Left forelimb (tissue), 1 donor: ENCODE data around the gene AGTRAP.

Experiments used
- DNase-seq: peaks from one replicate; pipeline ENCODE4 v3.0.0-alpha.2; 2018; ENCODE audit warnings: low spot score

The AGTRAP gene

GRCh38 chr1:11736746-11737639 is 1.1 kb downstream of the AGTRAP start:
- DNase-seq = no peak

DNA sequence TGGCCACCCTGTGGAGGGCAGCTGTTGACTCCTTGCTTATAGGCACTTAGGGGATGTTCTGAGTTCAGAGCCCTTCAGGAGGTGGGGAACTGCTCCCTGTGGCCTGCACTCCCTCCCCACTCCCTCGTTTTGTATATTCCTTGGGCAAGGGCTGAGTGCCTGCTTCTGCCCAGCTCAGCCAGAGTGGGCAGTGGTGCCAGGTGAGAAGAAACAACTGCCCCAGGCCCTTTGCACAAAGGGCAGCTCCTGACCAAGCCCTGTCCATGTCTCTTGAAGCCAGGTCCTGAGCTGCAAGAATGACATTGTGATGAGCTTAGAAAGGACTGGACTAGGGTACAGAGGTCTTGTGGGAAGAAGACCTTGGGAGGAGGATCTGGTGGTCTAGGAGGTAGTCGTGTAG is 2.2 kb downstream of the AGTRAP start:
- DNase-seq = no peak

DNA sequence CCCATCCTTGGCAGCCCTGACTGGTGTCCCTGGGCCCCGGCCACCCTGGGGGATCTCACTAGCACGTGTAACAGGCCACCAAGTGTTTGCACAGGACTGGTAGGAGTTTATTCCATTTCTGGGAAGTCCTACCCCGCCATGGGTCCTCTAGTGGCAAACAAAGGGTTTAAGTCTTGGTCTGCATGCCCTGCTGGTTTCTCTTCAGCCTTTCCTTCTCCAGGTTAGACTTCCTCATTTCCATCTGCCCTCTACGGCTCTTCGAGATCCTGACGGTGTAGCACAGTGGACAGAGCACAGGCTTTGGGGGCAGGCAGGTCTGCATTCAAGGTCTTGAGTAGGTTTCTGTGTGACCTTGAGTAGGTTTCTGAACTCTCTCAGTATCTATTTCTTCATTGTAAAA is 2.8 kb downstream of the AGTRAP start:
- DNase-seq = no peak

DNA sequence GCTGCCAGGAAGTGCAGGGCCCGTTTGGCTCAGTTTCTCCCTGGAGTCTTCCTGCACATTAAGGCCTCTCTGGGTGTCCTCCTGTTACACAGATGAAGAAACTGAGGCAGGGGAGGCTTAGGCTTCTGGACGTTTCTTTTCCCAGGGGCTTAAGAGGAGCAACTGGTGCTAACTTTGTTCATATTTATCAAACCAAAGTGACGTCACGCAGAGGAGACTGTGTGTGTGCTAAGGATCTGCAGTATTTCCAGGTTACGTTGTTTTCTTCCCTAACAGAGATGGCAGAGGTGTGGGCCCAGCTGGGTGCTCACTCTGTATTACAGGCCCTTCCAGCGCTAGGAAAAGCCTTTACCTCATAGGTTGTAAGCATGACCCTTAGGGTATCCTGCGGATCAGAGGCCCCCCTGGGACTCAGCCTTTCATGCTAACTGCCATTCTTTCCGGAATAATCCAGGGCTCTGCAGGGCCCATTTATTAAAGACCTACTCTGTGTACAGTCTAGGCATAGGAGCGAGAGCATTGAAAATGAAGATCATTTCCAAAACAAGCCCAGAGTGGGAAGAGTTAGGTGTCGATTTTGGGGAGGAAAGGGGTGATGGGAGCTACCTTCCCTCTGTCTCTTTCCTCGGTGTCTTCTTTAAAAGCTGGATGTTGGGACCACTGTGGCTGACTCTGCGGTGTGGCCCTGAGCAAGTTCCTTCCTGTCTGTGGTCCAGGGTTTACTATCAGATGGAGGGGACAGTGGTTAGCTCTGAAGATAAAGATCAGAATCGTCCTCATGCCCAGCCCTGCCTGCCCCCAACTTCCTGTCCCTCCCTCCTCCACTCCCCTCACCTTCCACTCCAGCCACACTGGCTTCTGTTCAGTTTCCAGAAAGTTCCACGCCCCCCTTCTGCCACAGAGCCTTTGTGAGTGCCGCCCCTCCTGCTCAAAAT is 4.6 kb downstream of the AGTRAP start:
- no peak for DNase-seq

- DNase-seq = no peak
Observed at GRCh38 chr1:11741482-11741881, 5.5 kb downstream of the AGTRAP start.

DNA sequence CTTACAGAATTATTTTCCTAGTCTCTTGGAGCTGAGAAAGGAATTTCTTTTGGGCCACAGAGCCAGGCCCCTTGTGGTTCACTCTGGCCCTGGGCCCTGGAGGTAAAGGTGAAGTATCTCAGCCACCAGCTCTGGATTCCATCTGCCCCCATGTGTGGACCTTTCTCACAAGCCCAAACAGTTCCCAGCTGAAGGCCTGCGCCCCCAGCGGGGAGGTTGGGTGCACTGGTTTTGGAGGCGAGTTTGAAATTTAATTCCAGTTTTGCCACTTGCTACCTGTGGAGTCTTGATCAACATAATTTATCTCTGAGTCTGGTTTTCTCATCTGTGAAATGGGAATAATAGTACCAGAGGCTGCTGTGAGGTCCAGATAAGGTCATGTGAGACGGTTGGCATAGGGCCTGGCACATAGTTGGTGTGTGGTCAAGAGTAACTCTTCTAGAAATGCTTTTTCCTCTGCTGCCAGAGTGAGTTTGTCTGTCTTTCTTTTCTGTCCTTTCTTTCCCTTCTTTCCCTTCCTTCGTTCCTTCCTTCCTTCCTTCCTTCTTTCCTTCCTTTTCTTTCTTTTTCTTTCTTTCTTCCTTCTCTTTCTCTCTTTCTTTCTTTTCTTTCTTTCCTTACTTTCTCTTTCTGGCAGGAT is 6.1 kb downstream of the AGTRAP start:
- DNase-seq = no peak

DNA sequence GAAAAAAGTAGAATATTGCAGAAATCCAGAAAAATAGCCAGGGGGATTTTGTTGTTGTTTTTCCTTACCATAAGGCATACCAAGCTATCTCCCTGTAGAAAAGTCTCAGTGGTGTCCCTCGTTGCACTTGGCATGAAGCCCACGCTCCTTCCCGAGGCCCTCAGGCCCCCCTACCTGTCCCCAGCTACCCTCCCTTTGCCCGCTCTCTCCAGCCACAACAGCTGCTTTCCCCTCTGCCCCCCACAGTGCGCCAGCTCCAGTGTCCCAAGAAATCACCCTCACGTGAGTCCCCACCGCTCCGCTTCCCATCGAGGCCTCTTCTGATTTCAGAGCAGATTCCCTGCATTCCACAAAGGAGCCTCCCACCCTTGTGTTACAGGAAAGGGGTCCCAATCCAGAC is 8.4 kb downstream of the AGTRAP start:
- DNase-seq = no peak

GRCh38 chr1:11746092-11746491 is 10.2 kb downstream of the AGTRAP start:
- no peak for DNase-seq

DNA sequence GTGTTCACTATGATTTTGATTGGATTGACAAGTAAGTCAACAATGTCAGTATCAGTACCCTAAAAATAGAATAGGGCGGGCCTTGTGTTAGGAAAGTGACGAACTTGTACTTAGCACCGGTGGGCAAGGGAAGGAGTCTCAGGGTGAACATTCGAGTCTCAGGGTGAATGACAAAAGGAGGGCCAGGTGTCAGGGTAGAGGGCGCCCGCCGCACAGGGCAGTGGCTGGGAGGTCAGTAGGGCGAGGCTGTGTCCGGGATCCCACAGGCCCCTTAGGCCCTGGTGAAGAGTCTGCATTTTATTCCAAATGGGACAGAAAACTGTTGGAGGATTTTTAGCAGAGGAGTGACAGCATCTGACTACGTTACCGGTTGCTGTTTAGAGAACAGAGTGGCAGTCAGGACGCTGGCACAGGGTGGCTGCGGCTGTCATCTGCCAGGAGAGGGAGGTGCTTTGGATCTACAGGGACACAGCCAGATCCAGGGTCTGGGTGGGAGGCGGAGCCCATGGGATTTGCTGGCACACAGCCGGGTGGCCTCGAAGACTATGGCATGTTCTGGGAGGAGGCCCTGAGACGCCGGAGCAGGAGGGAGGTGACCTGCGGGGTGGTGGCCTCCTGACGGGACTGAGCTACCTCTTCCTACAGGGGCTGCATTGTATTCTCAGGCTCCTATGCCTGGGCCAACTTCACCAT is 11.0 kb downstream of the AGTRAP start:
- DNase-seq = no peak

DNA sequence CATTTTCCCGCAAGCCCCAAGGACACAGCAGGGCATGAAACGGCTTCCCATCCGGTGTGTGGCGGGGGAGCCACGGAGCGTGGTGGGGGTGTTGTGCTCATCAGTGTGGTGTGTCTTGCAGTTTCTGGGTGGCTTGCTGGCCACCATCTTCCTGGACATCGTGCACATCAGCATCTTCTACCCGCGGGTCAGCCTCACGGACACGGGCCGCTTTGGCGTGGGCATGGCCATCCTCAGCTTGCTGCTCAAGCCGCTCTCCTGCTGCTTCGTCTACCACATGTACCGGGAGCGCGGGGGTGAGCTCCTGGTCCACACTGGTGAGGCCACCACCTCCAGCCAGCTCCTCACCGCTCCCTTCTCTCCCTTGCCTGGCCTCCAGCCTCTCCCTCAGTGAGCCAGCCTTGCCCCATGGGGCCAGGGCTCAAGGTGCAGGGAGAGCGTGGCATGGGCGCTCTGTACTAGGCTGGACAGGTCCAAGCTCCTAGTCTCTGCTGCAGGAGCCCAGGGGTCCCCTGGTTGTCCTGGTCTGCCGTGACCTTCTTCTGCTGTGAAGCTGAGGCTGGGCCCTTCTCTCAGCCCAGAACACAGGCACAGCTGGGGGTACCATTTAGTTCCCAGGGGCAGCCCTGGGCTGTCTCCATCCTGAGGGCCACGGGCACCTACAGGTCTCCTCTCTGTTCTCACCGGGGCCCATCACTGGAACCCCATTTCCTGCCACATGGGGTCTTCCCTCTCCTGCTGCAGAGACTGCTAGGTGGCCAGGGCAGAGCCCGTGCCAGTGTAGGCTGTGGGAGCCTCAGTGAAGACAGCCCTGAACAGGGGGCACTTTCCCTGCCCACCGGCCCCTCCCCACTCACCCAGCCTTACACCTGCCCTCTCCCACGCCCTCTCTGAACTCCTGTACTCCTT is 12.6 kb downstream of the AGTRAP start:
- no peak for DNase-seq

- no peak for DNase-seq
Observed at GRCh38 chr1:11749203-11749689, 13.3 kb downstream of the AGTRAP start.

DNA sequence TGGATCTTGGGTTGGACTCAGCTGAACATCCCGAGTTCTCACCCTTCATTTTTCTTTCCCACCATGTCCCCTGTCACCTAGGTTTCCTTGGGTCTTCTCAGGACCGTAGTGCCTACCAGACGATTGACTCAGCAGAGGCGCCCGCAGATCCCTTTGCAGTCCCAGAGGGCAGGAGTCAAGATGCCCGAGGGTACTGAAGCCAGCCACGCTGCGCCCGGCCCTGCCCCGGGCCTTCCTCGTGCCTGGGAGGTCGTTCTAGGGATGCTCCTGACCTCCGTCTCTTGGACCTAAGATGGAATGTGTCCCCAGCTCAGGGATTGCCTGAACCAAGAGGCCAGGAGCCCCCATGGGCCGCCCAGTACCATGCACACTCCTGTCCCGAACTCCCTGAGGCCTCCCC is 14.1 kb downstream of the AGTRAP start:
- no peak for DNase-seq

- DNase-seq = no peak
Observed at GRCh38 chr1:11751087-11751486, 15.2 kb downstream of the AGTRAP start.

GRCh38 chr1:11752359-11753088 is 16.6 kb downstream of the AGTRAP start:
- DNase-seq = no peak

GRCh38 chr1:11753555-11754208 is 17.7 kb downstream of the AGTRAP start:
- no peak for DNase-seq

DNA sequence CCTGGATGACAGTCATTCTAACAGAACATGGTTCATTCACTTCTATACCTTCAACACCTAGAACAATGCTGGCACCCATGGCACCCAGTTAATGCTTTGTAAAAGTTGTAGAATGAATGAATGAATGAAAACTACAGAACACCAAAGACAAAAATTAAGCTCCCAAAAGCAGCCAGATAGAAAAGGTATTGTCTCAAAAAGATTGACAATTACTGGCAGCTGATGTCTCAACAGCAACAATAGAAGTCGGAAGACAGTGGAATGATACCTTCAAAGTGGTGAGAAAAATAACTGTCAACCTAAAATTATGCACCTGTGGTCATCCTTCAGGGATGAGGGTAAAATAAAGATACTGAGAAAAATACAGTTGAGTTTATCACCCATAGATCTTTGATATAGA is 21.1 kb downstream of the AGTRAP start:
- DNase-seq = no peak

DNA sequence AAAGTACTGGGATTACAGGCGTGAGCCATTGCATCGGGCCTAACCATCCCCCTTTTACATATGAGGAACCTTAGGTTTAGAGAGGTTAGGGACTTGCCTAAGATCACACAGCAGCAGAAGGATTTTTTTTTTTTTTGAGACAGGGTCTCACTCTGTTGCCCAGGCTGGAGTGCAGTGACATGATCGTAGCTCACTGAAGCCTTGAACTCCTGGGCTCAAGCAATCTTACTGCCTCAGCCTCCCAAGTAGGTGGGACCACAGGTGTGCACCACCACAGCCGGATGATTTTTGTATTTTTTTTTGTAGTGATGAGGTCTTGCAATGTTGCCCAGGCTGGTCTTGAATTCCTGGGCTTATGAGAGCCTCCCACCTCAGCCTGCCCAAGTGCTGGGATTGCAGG is 23.9 kb downstream of the AGTRAP start:
- DNase-seq = no peak

DNA sequence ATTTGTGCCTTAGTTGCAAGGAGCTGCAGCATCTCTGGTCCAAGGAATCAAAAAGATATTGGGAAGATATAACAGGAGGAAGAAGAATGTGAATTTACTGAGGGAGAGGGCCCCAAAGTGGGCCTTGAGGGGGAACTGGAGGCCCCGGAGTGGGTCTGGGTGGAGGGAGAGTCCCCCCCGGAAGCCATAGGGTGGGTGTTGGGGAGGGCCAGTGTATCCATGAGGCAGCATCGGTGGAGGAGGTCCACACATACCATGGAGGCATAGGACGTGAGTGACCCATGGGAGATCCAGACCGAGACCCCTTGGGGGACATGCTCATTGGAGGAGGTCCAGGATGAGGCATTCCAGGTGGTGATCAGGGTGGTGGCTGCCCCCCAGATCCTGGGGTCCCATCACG is 25.3 kb downstream of the AGTRAP start:
- DNase-seq = no peak

DNA sequence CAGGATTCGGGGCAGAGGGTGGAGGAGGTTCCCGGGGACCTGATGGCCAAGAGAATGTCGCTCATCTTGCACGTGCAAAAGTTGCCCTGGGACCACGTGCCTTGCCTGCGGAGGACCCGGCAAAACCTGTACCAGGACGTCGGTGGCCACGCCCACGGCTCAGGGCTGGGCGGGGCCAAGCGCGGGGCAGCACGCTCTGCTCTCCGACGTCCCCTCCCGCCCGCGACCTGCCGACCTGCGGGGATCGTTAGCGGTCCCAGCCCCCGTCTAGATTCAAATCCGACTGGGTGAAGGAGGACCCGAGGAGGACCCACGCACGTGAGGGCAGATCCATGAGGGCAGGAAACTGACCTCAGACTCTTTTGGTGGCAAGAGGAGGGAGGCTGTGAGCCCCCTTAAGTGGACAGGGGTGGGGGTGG is 26.1 kb downstream of the AGTRAP start, which contains the start of gene C1orf167:
TSS of gene C1orf167 (plus strand) at position 206 of the 419 bp plus-strand sequence. CDS start 2,208 bp downstream, outside the sequence.
- no peak for DNase-seq
